Neural progenitor cell (in vitro differentiated cells): ENCODE measurements around the gene LIMD2. TPM values are rescaled to one million over a fixed set of nuclear protein-coding genes. Genes with fewer than 3 reads are reported as not detected.

Experiments used
- DNase-seq: peaks from one replicate; pipeline ENCODE4 v3.0.0-alpha.2; 2016; ENCODE audit warnings: low spot score
- H2AFZ ChIP-seq: fragments of 200-600 bp; sonication (generic); replicated peaks from 2 replicates; pipeline ENCODE4 v1.6.1; 2016; ENCODE audit warnings: antibody characterized with exemption
- H3F3A ChIP-seq: fragments of 200-600 bp; sonication (generic); 2 replicates; pipeline ENCODE4 v1.6.1; 2016; ENCODE audit warnings: antibody characterized with exemption, low read depth
- H3K27ac ChIP-seq: fragments of 200-600 bp; sonication (generic); 2 replicates; pipeline ENCODE4 v1.5.1; 2016; ENCODE audit warnings: mild to moderate bottlenecking
- H3K27me3 ChIP-seq: fragments of 200-600 bp; sonication (generic); 2 replicates; pipeline ENCODE4 v1.6.1; 2016; ENCODE audit warnings: mild to moderate bottlenecking, moderate library complexity
- H3K36me3 ChIP-seq: fragments of 200-600 bp; sonication (generic); 2 replicates; pipeline ENCODE4 v1.5.1; 2016
- H3K4me1 ChIP-seq: fragments of 200-600 bp; sonication (generic); 2 replicates; pipeline ENCODE4 v1.6.1; 2016; ENCODE audit warnings: mixed run types
- H3K4me2 ChIP-seq: fragments of 200-600 bp; sonication (generic); 2 replicates; pipeline ENCODE4 v1.6.1; 2016
- H3K4me3 ChIP-seq: fragments of 200-600 bp; sonication (generic); 2 replicates; pipeline ENCODE4 v1.5.1; 2016
- H3K79me2 ChIP-seq: fragments of 200-600 bp; sonication (generic); 2 replicates; pipeline ENCODE4 v1.6.1; 2016; ENCODE audit warnings: low read depth
- H3K9ac ChIP-seq: fragments of 200-600 bp; sonication (generic); 2 replicates; pipeline ENCODE4 v1.6.1; 2016
- H3K9me3 ChIP-seq: fragments of 200-600 bp; sonication (generic); 2 replicates; pipeline ENCODE4 v1.5.1; 2016; ENCODE audit warnings: low read depth
- H4K20me1 ChIP-seq: fragments of 200-600 bp; sonication (generic); 2 replicates; pipeline ENCODE4 v1.6.1; 2016; ENCODE audit warnings: low read depth
- H3K27ac Mint-ChIP-seq: 3 replicates; pipeline ENCODE4 v1.8.0; 2021; ENCODE audit warnings: mixed read lengths
- H3K27me3 Mint-ChIP-seq: 2 replicates; pipeline ENCODE4 v1.8.0; 2022; ENCODE audit warnings: low read depth, mild to moderate bottlenecking, inconsistent platforms, moderate library complexity, mixed read lengths; ENCODE audit not compliant: insufficient read depth
- H3K36me3 Mint-ChIP-seq: 3 replicates; pipeline ENCODE4 v1.8.0; 2021; ENCODE audit warnings: mixed read lengths
- H3K4me1 Mint-ChIP-seq: 3 replicates; pipeline ENCODE4 v1.8.0; 2021; ENCODE audit warnings: mixed read lengths
- H3K4me3 Mint-ChIP-seq: 3 replicates; pipeline ENCODE4 v1.8.0; 2021; ENCODE audit warnings: mild to moderate bottlenecking, moderate library complexity, mixed read lengths
- H3K9me3 Mint-ChIP-seq: 3 replicates; pipeline ENCODE4 v1.8.0; 2020; ENCODE audit warnings: mixed read lengths
- CTCF ChIP-seq: fragments of 200-600 bp; sonication (generic); IDR thresholded peaks from 2 replicates; pipeline ENCODE4 v1.5.1; 2017; ENCODE audit warnings: antibody characterized with exemption, mild to moderate bottlenecking
- EZH2 ChIP-seq: fragments of 200-600 bp; sonication (generic); IDR thresholded peaks from 2 replicates; pipeline ENCODE4 v1.6.1; 2017; ENCODE audit warnings: antibody characterized with exemption, mild to moderate bottlenecking, moderate library complexity
- EZH2phosphoT487 ChIP-seq: fragments of 200-600 bp; sonication (generic); IDR thresholded peaks from 2 replicates; pipeline ENCODE4 v1.6.1; 2017; ENCODE audit warnings: antibody characterized with exemption
- total RNA-seq: library from RNA; depleted of rRNA; stranded (reverse); fragments of >200 nt; gene quantifications from 2 replicates; pipeline ENCODE4 v1.2.3, GENCODE V29; 2015; ENCODE audit warnings: low replicate concordance

The LIMD2 gene
- 7.0 and 36.9 TPM in 2 replicates for total RNA-seq

- no peaks in the 10 kb centered on the region for H3K9me3 Mint-ChIP-seq
- Histone ChIP-seq H3K27me3 (peaks cover 12% of the 10 kb centered on the region), H3K4me3 (peak within 1 kb of the TSS; percentile 85), H4K20me1 (peaks cover 53% of the 10 kb centered on the region), H3F3A (peaks cover 47% of the 10 kb centered on the region), H3K36me3 (no peaks in the 10 kb centered on the region), H3K27ac (peak within 1 kb of the TSS; percentile 68), H3K9ac (no peak within 1 kb of the TSS), H3K4me2 (peak within 1 kb of the TSS; percentile 98), H3K9me3 (no peaks in the 10 kb centered on the region), H3K79me2 (no peaks in the 10 kb centered on the region), H3K4me1 (peaks cover 11% of the 10 kb centered on the region), H2AFZ (peak within 1 kb of the TSS; percentile 90)
- peak; percentile 90 for DNase-seq
- H3K27me3 Mint-ChIP-seq: peaks cover 12% of the 10 kb centered on the region
- H3K4me1 Mint-ChIP-seq: peaks cover 15% of the 10 kb centered on the region
- H3K27ac Mint-ChIP-seq: no peak within 1 kb of the TSS
- H3K4me3 Mint-ChIP-seq: peak within 1 kb of the TSS; percentile 81
- TF ChIP-seq CTCF (no peak), EZH2phosphoT487 (no peak), EZH2 (no peak)
- peaks cover 17% of the 10 kb centered on the region for H3K36me3 Mint-ChIP-seq
Observed at GRCh38 chr17:63699638-63700527, at the start of gene LIMD2. Gene LIMD2 (minus strand): TSS chr17:63700125. CDS start chr17:63699298, 827 bp downstream.

GRCh38 chr17:63741408-63742173, 41.7 kb upstream of the LIMD2 start, which contains the start of gene STRADA:
Gene STRADA (minus strand): TSS chr17:63741799. CDS start chr17:63728369, 13,430 bp downstream.
- no peak for TF ChIP-seq EZH2
- TF ChIP-seq EZH2phosphoT487: no peak
- no peak for TF ChIP-seq CTCF
- peak within 1 kb of the TSS; percentile 78 for H2AFZ ChIP-seq
- H3K27me3 ChIP-seq: no peaks in the 10 kb centered on the region
- peaks cover 35% of the 10 kb centered on the region for H3K79me2 ChIP-seq
- Mint-ChIP-seq H3K4me3 (peak within 1 kb of the TSS; percentile 99), H3K27me3 (peaks cover 3% of the 10 kb centered on the region), H3K4me1 (peaks cover 14% of the 10 kb centered on the region), H3K36me3 (peaks cover 3% of the 10 kb centered on the region), H3K9me3 (no peaks in the 10 kb centered on the region), H3K27ac (peak within 1 kb of the TSS; percentile 99)
- peaks cover 45% of the 10 kb centered on the region for H3F3A ChIP-seq
- peaks cover 4% of the 10 kb centered on the region for H4K20me1 ChIP-seq
- no peaks in the 10 kb centered on the region for H3K9me3 ChIP-seq
- peak within 1 kb of the TSS; percentile 89 for H3K4me2 ChIP-seq
- H3K9ac ChIP-seq: peak within 1 kb of the TSS; percentile 71
- peaks cover 5% of the 10 kb centered on the region for H3K36me3 ChIP-seq
- peak; percentile 99 for DNase-seq
- peak within 1 kb of the TSS; percentile 85 for H3K4me3 ChIP-seq
- peaks cover 6% of the 10 kb centered on the region for H3K4me1 ChIP-seq
- peak within 1 kb of the TSS; percentile 79 for H3K27ac ChIP-seq

DNA sequence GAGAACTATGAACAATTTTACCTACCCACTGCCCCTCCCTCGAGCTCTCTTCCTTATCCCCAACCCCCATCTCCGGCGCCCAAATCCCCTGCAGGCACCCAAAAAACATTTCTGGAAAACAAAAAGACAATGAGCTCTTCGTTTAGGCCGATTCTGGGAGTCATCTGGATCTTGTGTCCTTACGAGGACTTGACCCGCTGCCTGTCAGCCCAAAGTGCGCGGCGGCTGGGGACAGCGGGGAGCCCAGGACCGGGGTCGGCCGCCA, 41.1 kb upstream of the LIMD2 start:
- Histone ChIP-seq H3K4me3 (peak overlapping the region; percentile 85), H2AFZ (peak overlapping the region; percentile 78), H3K36me3 (no peaks in the 10 kb centered on the region), H3F3A (peaks cover 45% of the 10 kb centered on the region), H3K4me2 (peak overlapping the region; percentile 89), H3K9ac (peak overlapping the region; percentile 71), H3K27ac (peak overlapping the region; percentile 49), H3K4me1 (peaks cover 6% of the 10 kb centered on the region), H4K20me1 (peaks cover 7% of the 10 kb centered on the region), H3K27me3 (no peaks in the 10 kb centered on the region), H3K79me2 (peaks cover 40% of the 10 kb centered on the region), H3K9me3 (no peaks in the 10 kb centered on the region)
- Mint-ChIP-seq H3K9me3 (no peaks in the 10 kb centered on the region), H3K36me3 (peaks cover 3% of the 10 kb centered on the region), H3K27me3 (peaks cover 3% of the 10 kb centered on the region), H3K4me1 (peaks cover 14% of the 10 kb centered on the region), H3K4me3 (peak overlapping the region; percentile 99), H3K27ac (peak overlapping the region; percentile 82)
- no peak for DNase-seq
- no peak for TF ChIP-seq EZH2
- no peak for TF ChIP-seq CTCF
- no peak for TF ChIP-seq EZH2phosphoT487
